ENCODE results near the gene MED6.

DNA sequence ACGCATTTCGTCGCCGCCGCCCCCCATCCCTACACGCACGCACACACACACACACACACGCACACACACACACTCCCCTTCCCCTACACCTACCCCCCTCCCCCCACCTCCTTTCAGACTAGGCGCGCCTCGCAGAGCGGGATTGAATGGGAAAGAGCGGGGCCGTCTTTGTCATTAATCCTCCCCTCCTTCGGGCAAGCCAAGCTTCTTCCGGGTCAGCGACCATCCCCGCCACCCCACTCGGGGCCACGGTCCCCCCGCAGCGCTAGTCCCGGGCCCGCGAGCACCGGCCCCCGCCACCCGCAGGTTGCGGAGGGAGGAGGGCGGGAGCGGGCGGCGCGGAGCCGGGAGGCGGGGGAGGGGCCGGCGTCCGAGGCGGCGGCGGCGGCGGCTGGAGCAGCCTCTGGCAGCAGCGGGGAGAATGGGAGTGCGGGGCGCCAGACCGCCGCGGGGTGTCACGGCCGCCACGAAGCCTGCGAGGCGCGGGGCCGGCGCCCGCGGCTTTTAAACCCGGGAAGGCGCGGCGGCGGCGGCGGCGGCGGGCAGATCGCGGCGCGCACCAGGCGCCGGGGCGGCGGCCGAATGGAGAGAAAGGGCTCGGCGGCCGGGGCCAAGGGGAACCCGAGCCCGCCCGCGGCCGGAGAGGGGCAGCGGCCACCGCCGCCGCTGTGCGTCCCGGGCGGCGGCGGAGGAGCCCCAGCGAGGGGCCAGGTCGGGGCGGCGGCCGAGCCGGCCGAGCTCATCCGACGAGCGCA, 41.3 kb upstream of the MED6 start, which contains the start of gene TTC9:
- no peak for TF ChIP-seq GATA3 (IDR thresholded peaks at IDR 0.05; ENCODE audit: low read depth, low read length)
- no peak for TF ChIP-seq GATA2 (IDR thresholded peaks at IDR 0.05; ENCODE audit: low read depth, low read length)
